D721Med (cell line): ENCODE results near the gene PCDHGA2.
A peak's percentile ranks its signal among the peaks of the same experiment; 100 is the strongest.
"Not testable (repeated sequence)": the region's sequence is repeated elsewhere in the genome, so short reads cannot be mapped to it uniquely, and the experiment has no call there.

Source experiments
- DNase-seq: peaks from one replicate; pipeline ENCODE4 v3.0.0; 2011; ENCODE audit warnings: low spot score; ENCODE audit not compliant: insufficient read length
- FAIRE-seq: peaks from 2 replicates; lab custom pipeline; 2011; peaks lifted over from hg19 to GRCh38; lab: Jason Lieb, UNC
- TF ChIP-seq, protein P1 (sequence below): IDR thresholded peaks from 2 replicates; pipeline ENCODE4 v1.5.1; 2012; ENCODE audit warnings: mild to moderate bottlenecking, control low read depth; ENCODE audit not compliant: insufficient read depth; ENCODE audit errors: missing control alignments

PCDHGA2 gene

DNA sequence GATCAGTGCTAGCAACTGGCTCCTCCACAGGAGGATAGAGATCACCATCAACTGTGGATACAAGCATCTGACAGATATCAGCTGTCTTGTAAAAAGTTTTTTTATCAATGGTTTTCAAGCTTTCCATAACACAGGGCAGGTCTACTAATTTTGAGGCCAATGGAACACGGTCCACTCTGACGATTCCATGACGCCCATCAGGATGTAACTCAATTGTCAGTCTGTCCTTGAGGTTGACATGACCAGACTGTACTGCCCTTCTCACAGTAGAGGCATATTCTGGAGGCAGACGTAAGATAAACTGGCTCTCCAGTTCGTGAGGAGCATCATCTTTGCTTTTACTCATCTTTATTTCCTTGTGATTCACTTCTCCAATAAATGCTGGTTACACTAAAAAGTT is 18.9 kb upstream of the PCDHGA2 start:
- TF ChIP-seq, protein P1, sequence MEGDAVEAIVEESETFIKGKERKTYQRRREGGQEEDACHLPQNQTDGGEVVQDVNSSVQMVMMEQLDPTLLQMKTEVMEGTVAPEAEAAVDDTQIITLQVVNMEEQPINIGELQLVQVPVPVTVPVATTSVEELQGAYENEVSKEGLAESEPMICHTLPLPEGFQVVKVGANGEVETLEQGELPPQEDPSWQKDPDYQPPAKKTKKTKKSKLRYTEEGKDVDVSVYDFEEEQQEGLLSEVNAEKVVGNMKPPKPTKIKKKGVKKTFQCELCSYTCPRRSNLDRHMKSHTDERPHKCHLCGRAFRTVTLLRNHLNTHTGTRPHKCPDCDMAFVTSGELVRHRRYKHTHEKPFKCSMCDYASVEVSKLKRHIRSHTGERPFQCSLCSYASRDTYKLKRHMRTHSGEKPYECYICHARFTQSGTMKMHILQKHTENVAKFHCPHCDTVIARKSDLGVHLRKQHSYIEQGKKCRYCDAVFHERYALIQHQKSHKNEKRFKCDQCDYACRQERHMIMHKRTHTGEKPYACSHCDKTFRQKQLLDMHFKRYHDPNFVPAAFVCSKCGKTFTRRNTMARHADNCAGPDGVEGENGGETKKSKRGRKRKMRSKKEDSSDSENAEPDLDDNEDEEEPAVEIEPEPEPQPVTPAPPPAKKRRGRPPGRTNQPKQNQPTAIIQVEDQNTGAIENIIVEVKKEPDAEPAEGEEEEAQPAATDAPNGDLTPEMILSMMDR: no peak
- FAIRE-seq (no peak), DNase-seq (no peak)

DNA sequence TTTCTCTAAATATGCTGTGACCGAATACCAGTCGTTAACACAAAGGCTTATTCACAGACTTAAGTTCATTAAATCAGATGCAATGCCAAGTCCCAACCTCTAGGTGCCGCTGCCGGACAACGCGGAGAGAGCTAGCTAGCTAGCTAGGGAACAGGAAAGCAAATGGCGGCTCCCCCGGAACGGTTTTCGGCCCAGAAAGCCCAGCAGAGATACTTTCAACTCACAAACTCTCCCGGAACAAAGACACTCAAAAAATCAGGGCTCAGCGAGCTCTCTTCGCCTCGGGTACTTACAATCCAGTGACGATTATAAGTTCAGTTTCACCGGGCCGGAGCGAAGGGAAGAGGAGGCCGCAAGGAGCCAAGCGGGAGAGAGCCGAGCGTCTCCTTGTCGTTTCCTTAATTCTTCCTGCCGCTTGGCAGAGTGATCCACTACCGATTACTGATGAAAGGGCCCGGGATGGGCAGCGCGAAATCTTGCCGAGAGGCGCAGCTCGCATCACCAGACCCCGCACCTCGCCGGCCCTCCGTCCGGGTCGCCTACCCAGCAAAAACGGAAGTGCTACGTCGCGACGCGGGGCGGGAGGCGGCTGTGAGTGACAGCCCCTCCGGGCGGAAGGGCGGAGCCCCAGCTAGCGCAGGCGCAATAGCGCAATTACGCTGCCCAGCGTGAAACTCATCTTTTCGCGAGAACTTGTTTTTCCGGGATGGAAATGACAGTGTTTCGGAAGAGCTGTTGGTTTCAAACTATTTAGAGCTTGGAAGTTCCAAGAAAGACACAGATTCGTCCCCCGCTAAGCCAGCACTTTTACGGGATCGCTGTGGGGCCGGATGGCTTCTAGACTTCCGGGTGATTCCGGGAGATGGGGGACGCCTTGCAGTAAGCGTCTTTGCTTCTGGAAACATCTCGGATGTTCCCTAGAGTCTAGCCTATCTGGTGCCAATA is 18.1 kb upstream of the PCDHGA2 start, which contains the start of gene TAF7:
Gene TAF7, minus strand, starts transcription at position 560 of the 945 bp plus-strand sequence. CDS start 740 bp downstream, outside the sequence.
- FAIRE-seq: no peak
- TF ChIP-seq, protein P1: peak; percentile 86
- no peak for DNase-seq

DNA sequence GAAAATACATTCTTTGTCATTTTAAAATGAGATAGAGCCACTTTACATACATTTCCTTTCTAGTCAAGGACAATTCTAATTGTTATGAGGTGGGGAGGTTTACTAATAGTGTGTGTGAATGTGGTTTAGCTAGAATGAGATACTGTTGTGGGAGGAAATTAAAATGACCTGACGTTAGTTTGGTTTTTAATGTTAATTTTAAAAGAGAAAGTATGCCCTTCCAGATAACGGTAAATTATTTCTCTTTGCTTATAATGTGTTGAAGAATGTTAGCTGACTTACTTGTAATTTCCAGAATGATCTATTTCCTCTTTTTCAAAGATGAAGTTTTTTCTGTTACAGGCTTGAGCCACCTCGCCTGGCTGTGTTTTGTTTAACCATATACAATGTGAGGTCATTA is 16.3 kb upstream of the PCDHGA2 start:
- TF ChIP-seq, protein P1: no peak

DNA sequence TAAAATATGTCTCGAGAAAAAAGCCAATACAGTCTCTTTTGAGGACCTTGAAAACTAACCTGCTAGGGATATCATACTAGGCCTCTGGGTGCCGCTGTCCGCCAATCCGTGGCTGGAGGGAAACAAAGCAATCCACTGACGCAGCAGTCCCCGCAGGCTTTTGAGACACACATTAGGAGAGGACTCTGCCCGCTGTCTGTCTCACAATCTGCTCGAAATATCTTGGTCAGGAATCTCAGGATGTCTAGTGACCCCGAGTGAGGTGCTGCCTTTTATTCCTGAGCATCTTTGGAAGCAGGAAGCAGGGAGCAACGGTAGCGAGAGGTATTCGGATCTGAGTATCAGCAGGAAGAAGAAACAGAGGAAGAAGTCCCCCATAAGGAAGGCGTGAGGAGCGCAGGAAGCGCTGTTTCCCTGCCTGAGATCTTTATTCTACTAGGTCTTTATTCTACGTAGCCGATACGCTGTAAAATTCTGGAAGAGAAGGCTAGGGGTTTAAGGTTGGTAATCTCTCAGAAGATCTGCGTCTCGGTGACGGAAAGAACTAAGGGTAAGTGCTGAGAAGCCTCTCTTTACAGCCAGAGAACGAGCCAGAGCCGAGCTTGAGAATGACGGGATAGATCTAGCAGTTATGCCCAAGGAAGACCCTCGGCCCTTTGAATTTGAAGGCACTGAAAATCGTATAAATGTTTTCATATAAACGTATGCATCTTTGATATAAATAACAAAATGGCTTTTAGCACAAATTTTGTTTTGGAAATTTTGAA is 12.3 kb upstream of the PCDHGA2 start:
- FAIRE-seq (no peak), DNase-seq (no peak)
- TF ChIP-seq, protein P1: no peak

More for the DNA sequence above, 16.3 kb upstream of the PCDHGA2 start:
- FAIRE-seq (no peak), DNase-seq (no peak)

DNA sequence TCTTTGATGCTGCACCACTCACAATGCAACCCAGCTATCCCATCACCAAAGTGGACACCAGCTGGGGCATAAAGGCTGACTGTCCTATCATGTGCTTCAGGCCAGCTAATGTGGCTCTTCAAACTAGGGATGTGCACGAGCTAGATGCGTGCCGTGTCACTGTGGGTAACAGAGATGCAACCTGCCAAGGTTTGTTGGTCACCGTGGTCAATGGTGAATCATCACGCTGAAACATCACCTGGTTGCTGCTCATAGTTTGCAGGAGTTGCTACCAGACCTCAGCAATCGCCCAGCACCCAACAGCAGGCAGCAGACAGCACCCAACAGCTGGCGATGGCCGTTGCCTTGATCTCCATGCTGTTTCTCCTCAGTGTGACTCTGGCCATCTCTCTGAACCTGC is 10.3 kb upstream of the PCDHGA2 start:
- no peak for FAIRE-seq
- no peak for DNase-seq
- TF ChIP-seq, protein P1: no peak

DNA sequence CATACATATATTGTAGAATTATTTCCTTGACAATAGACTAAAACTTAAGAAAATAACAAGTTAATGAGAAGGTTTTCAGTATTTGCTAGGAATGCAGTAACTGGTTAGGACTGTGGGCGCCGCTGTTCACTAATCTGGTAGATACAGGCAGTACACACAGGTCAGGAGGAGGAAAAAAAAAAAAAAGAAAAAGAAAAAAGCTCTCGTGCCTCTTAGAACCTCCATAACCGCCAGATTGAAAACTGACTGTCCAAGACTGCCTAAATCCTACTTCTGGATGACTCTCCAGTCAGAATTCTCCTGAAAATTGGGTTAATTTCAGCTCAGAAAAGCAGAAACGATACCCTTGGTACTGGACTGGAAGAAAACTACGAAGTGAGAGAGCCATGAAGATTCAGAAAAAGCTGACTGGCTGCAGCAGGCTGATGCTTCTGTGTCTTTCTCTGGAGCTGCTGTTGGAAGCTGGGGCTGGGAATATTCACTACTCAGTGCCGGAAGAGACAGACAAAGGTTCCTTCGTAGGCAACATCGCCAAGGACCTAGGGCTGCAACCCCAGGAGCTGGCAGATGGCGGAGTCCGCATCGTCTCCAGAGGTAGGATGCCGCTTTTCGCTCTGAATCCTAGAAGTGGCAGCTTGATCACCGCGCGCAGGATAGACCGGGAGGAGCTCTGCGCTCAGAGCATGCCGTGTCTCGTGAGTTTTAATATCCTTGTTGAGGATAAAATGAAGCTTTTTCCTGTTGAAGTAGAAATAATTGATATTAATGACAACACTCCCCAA is 8.1 kb upstream of the PCDHGA2 start, which contains the start of gene PCDHGA1:
Gene PCDHGA1, plus strand, starts transcription at position 216 of the 782 bp plus-strand sequence.
- FAIRE-seq (no peak), DNase-seq (no peak)
- TF ChIP-seq, protein P1: peak; percentile 29

DNA sequence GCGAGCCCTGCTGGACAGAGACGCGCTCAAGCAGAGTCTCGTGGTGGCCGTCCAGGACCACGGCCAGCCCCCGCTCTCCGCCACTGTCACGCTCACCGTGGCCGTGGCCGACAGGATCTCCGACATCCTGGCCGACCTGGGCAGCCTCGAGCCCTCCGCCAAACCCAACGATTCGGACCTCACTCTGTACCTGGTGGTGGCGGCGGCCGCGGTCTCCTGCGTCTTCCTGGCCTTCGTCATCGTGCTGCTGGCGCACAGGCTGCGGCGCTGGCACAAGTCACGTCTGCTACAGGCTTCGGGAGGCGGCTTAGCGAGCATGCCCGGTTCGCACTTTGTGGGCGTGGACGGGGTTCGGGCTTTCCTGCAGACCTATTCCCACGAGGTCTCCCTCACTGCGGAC is 6.0 kb upstream of the PCDHGA2 start:
- DNase-seq, FAIRE-seq: not testable (repeated sequence)

DNA sequence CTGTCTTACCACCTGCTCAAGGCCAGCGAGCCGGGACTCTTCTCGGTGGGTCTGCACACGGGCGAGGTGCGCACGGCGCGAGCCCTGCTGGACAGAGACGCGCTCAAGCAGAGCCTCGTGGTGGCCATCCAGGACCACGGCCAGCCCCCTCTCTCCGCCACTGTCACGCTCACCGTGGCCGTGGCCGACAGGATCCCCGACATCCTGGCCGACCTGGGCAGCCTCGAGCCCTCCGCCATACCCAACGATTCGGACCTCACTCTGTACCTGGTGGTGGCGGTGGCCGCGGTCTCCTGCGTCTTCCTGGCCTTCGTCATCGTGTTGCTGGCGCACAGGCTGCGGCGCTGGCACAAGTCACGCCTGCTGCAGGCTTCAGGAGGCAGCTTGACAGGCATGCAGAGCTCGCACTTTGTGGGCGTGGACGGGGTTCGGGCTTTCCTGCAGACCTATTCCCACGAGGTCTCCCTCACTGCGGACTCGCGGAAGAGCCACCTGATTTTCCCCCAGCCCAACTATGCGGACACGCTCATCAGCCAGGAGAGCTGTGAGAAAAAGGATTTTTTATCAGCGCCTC is 2.3 kb downstream of the PCDHGA2 start:
- DNase-seq, FAIRE-seq: not testable (repeated sequence)
